Measurements from ENCODE around the gene LY6G6F.

GRCh38 chr6:31750411-31751022, 43.9 kb downstream of the LY6G6F start:
- TF ChIP-seq POLR2A (IDR thresholded peaks at IDR 0.05): no peak
- no peak for TF ChIP-seq CTCF (IDR thresholded peaks at IDR 0.05)
